Measurements from ENCODE around the gene ZNF341. TPM values are rescaled to one million over a fixed set of nuclear protein-coding genes. Genes with fewer than 3 reads are reported as not detected.

The ZNF341 gene
- total RNA-seq, 1 donor from 2014 or later, result 3.3 TPM

DNA sequence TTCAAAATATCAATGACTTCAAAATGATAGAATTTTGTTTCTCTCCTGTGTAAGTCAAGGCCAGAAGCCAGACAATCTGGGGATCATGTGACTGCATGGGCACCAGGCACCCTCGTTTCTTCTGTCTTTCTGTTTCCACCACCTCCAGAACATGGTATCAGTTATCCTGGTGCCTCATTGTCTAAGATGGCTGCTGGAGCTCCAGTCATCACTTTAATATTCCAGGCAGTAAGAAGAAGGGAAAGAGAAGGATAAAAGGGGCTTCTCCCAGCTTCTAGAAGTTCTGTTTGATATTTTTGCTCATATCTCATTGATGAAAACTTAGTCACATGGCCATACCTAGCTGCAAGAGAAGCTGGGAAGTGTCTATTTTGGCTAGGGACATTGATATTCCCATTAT, 25.7 kb downstream of the ZNF341 start:
- DNase-seq, result no peak
- no peak overlapping the region for H3K4me3 Mint-ChIP-seq (ENCODE audit: unreplicated experiment)
- peaks cover 11% of the 10 kb centered on the region for H3K9me3 Mint-ChIP-seq (ENCODE audit: unreplicated experiment)
- TF ChIP-seq, protein P1, sequence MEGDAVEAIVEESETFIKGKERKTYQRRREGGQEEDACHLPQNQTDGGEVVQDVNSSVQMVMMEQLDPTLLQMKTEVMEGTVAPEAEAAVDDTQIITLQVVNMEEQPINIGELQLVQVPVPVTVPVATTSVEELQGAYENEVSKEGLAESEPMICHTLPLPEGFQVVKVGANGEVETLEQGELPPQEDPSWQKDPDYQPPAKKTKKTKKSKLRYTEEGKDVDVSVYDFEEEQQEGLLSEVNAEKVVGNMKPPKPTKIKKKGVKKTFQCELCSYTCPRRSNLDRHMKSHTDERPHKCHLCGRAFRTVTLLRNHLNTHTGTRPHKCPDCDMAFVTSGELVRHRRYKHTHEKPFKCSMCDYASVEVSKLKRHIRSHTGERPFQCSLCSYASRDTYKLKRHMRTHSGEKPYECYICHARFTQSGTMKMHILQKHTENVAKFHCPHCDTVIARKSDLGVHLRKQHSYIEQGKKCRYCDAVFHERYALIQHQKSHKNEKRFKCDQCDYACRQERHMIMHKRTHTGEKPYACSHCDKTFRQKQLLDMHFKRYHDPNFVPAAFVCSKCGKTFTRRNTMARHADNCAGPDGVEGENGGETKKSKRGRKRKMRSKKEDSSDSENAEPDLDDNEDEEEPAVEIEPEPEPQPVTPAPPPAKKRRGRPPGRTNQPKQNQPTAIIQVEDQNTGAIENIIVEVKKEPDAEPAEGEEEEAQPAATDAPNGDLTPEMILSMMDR (IDR thresholded peaks at IDR 0.05; ENCODE audit: partially characterized antibody, unreplicated experiment), result no peak
- H3K27ac Mint-ChIP-seq (ENCODE audit: unreplicated experiment), result no peak overlapping the region
- no peaks in the 10 kb centered on the region for H3K4me1 Mint-ChIP-seq (ENCODE audit: low read depth, unreplicated experiment)
- H3K27me3 Mint-ChIP-seq (ENCODE audit: unreplicated experiment), result no peaks in the 10 kb centered on the region
- peaks cover 7% of the 10 kb centered on the region for H3K36me3 Mint-ChIP-seq (ENCODE audit: unreplicated experiment)

DNA sequence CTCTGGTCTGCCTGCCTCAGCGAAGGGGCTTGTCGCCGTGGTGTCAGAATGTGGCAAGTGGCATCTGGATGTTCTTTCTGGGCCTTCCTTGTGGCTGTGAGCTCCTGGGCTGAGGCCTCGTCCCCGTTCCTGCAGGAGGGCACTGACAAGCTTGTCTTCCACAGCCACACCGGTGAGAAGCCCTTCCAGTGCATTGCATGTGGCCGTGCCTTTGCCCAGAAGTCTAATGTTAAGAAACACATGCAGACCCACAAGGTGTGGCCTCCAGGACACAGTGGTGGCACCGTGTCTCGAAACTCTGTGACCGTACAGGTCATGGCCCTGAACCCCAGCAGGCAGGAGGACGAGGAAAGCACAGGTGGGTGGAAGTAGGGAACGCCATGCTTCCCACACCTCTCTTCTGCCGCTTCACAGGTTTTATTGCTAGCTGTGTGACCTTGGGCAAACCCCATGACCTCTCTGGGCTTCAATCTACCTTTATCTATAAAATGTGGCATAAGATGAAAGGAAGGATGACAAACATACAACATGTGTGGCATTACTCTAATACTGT, 30.0 kb downstream of the ZNF341 start:
- no peaks in the 10 kb centered on the region for H3K4me1 Mint-ChIP-seq (ENCODE audit: low read depth, unreplicated experiment)
- DNase-seq, result no peak
- peaks cover 7% of the 10 kb centered on the region for H3K36me3 Mint-ChIP-seq (ENCODE audit: unreplicated experiment)
- H3K27ac Mint-ChIP-seq (ENCODE audit: unreplicated experiment), result no peak overlapping the region
- TF ChIP-seq, protein P1 (IDR thresholded peaks at IDR 0.05; ENCODE audit: partially characterized antibody, unreplicated experiment), result no peak
- H3K4me3 Mint-ChIP-seq (ENCODE audit: unreplicated experiment), result no peak overlapping the region
- peaks cover 6% of the 10 kb centered on the region for H3K27me3 Mint-ChIP-seq (ENCODE audit: unreplicated experiment)
- peaks cover 9% of the 10 kb centered on the region for H3K9me3 Mint-ChIP-seq (ENCODE audit: unreplicated experiment)

- Mint-ChIP-seq H3K27ac (ENCODE audit: unreplicated experiment) (no peak overlapping the region), H3K4me1 (ENCODE audit: low read depth, unreplicated experiment) (peaks cover 2% of the 10 kb centered on the region), H3K9me3 (ENCODE audit: unreplicated experiment) (peaks cover 1% of the 10 kb centered on the region), H3K36me3 (ENCODE audit: unreplicated experiment) (no peaks in the 10 kb centered on the region), H3K27me3 (ENCODE audit: unreplicated experiment) (peaks cover 6% of the 10 kb centered on the region), H3K4me3 (ENCODE audit: unreplicated experiment) (no peak overlapping the region)
- TF ChIP-seq, protein P1 (IDR thresholded peaks at IDR 0.05; ENCODE audit: partially characterized antibody, unreplicated experiment), result no peak
- no peak for DNase-seq
These were observed 33.3 kb downstream of the ZNF341 start for GRCh38 chr20:33765099-33765498.

DNA sequence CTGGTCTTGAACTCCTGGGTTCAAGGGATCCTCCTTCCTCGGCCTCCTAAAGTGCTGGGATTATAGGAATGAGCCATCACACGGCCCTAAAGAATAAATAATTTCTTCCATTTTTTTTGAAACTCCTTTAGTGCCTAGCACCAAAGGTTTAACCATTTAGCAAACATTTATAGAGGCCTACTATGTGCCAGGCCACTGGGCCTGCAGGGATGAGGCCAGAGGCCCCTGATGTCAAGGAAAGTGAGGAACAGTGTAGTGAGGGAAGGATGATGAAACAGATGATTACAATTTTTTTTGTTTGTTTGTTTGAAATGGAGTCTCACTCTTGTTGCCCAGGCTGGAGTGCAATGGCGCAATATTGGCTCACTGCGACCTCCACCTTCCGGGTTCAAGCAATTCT, 33.8 kb downstream of the ZNF341 start:
- Mint-ChIP-seq H3K36me3 (ENCODE audit: unreplicated experiment) (no peaks in the 10 kb centered on the region), H3K27ac (ENCODE audit: unreplicated experiment) (no peak overlapping the region), H3K27me3 (ENCODE audit: unreplicated experiment) (peaks cover 6% of the 10 kb centered on the region), H3K4me3 (ENCODE audit: unreplicated experiment) (no peak overlapping the region), H3K9me3 (ENCODE audit: unreplicated experiment) (peaks cover 1% of the 10 kb centered on the region), H3K4me1 (ENCODE audit: low read depth, unreplicated experiment) (peaks cover 2% of the 10 kb centered on the region)
- TF ChIP-seq, protein P1 (IDR thresholded peaks at IDR 0.05; ENCODE audit: partially characterized antibody, unreplicated experiment), result no peak
- no peak for DNase-seq

- Mint-ChIP-seq H3K4me3 (ENCODE audit: unreplicated experiment) (no peak overlapping the region), H3K4me1 (ENCODE audit: low read depth, unreplicated experiment) (peaks cover 2% of the 10 kb centered on the region), H3K27me3 (ENCODE audit: unreplicated experiment) (peaks cover 6% of the 10 kb centered on the region), H3K9me3 (ENCODE audit: unreplicated experiment) (peaks cover 1% of the 10 kb centered on the region), H3K27ac (ENCODE audit: unreplicated experiment) (no peak overlapping the region), H3K36me3 (ENCODE audit: unreplicated experiment) (no peaks in the 10 kb centered on the region)
- DNase-seq, result no peak
- TF ChIP-seq, protein P1 (IDR thresholded peaks at IDR 0.05; ENCODE audit: partially characterized antibody, unreplicated experiment), result no peak
These were observed 34.9 kb downstream of the ZNF341 start for GRCh38 chr20:33766686-33767085.
